ENCODE measurements around the gene TMA16.

DNA sequence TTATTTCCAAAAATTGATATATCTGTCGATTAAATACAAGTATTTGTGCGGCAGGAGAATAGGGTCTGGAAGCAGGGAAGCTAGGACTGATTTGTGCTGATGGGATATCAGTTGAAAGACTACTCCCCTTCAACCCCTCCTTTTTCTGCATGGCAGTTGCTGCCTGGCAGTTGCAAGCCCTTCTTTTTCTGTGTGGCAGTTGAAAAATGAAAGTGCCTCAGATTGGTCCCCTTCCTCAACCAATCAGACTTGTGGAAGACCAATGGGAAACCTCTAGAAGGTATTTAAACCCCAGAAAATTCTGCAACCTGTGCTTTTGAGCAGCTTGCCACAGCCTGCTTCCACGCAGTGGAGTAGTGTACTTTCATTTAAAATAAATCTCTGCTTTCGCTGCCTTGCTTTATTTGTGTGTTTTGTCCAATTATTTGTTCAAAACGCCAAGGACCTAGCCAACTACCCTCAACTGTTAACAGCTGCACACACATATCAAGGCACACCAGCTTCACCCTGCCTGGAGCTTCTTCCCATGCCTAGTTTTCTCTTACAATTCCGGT is 1.5 kb upstream of the TMA16 start:
- TF ChIP-seq POLR2A (IDR thresholded peaks at IDR 0.05), result no peak
- TF ChIP-seq, protein P1, sequence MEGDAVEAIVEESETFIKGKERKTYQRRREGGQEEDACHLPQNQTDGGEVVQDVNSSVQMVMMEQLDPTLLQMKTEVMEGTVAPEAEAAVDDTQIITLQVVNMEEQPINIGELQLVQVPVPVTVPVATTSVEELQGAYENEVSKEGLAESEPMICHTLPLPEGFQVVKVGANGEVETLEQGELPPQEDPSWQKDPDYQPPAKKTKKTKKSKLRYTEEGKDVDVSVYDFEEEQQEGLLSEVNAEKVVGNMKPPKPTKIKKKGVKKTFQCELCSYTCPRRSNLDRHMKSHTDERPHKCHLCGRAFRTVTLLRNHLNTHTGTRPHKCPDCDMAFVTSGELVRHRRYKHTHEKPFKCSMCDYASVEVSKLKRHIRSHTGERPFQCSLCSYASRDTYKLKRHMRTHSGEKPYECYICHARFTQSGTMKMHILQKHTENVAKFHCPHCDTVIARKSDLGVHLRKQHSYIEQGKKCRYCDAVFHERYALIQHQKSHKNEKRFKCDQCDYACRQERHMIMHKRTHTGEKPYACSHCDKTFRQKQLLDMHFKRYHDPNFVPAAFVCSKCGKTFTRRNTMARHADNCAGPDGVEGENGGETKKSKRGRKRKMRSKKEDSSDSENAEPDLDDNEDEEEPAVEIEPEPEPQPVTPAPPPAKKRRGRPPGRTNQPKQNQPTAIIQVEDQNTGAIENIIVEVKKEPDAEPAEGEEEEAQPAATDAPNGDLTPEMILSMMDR (IDR thresholded peaks at IDR 0.05), result no peak
